22Rv1 (cell line): ENCODE data around the gene CDC25C.

ENCODE experiments used
- H3K27ac ChIP-seq: fragments of 450-650 bp; 2 replicates; pipeline ENCODE4 v1.5.1; 2017
- CTCF ChIP-seq: fragments of 450-650 bp; IDR thresholded peaks from 2 replicates; pipeline ENCODE4 v1.5.1; 2017; ENCODE audit warnings: mild to moderate bottlenecking
- ZFX ChIP-seq: fragments of 450-650 bp; IDR thresholded peaks from 2 replicates; pipeline ENCODE4 v1.6.1; 2017; ENCODE audit warnings: antibody characterized with exemption, borderline replicate concordance

The CDC25C gene

DNA sequence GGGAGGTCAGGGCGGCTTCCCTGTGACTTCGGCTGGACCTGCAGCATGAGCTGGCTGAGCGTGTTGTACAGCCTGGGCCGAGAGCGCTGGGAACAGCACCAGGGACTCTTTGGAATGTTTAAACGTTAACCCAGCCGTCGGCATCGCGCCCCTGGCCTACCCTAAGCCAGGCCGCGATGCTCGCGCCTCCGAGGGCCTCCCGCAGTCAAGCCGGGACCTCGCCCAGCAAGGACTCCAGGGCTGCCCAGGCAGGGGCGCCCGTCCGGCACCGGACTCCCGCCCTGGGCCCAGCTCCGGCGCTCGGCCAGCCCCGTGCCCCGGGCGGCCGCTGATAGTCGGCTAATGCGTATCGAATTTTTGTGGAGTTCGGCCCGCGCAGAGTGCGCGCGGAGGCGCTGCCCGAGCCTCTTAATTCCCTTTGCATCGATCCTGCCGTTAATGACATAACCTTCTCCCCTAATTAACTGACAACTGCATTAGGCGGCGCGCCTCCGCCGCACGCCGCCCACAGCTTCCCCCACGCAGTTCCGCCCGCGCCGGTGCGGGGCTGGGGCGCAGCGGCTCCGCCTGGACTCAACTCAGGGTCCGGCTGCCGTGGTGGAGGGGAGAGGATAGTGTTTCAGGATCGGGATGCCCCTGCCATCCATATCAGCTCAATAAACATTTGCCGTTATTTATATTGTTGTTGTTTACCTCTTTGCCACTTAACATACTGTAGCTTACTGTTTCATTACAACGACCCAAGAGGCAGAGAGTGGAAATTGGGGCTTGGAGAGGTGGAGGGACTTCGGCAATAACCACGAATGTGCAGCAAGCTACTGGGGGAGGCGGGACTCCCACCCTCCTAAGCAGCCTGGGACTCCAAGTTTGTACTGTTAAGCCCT lies 89.7 kb downstream of the CDC25C start:
- H3K27ac ChIP-seq = no peak overlapping the region
- no peak for TF ChIP-seq ZFX
- TF ChIP-seq CTCF = peak; percentile 19

GRCh38 chr5:138240650-138241385 lies 90.8 kb downstream of the CDC25C start:
- TF ChIP-seq CTCF (no peak), ZFX (no peak)
- no peak overlapping the region for H3K27ac ChIP-seq

GRCh38 chr5:138238034-138238433 lies 93.6 kb downstream of the CDC25C start:
- H3K27ac ChIP-seq = no peak overlapping the region
- TF ChIP-seq CTCF = no peak
- no peak for TF ChIP-seq ZFX
